Neuronal stem cell (in vitro differentiated cells): ENCODE measurements around the gene CS.
A peak's percentile ranks its signal among the peaks of the same experiment; 100 is the strongest.

Experiments used
- DNase-seq: peaks from one replicate; pipeline ENCODE4 v3.0.0-alpha.2; 2013; ENCODE audit warnings: low spot score
- H2AFZ ChIP-seq: one replicate; pipeline ENCODE4 v1.6.1; 2013; ENCODE audit warnings: mild to moderate bottlenecking, low read length, inconsistent platforms
- H2AK5ac ChIP-seq: 2 replicates; pipeline ENCODE4 v1.6.1; 2013; ENCODE audit warnings: low read depth, mild to moderate bottlenecking, inconsistent platforms, low read length, moderate library complexity, mixed read lengths
- H2BK120ac ChIP-seq: 2 replicates; pipeline ENCODE4 v1.6.1; 2013; ENCODE audit warnings: low read depth, mild to moderate bottlenecking, inconsistent platforms, low read length, moderate library complexity, mixed read lengths
- H2BK12ac ChIP-seq: one replicate; pipeline ENCODE4 v1.6.1; 2013; ENCODE audit warnings: low read length, inconsistent platforms
- H2BK15ac ChIP-seq: 2 replicates; pipeline ENCODE4 v1.6.1; 2013; ENCODE audit warnings: mild to moderate bottlenecking, low read length, inconsistent platforms, mixed read lengths
- H2BK5ac ChIP-seq: one replicate; pipeline ENCODE4 v1.6.1; 2013; ENCODE audit warnings: inconsistent platforms, mild to moderate bottlenecking, low read length, moderate library complexity
- H3K14ac ChIP-seq: one replicate; pipeline ENCODE4 v1.6.1; 2013; ENCODE audit warnings: low read length, inconsistent platforms
- H3K18ac ChIP-seq: 2 replicates; pipeline ENCODE4 v1.6.1; 2013; ENCODE audit warnings: low read length, inconsistent platforms
- H3K23ac ChIP-seq: 2 replicates; pipeline ENCODE4 v1.6.1; 2013; ENCODE audit warnings: low read depth, mild to moderate bottlenecking, mixed read lengths, low read length, inconsistent platforms; ENCODE audit not compliant: poor library complexity
- H3K27ac ChIP-seq: replicated peaks from 3 replicates; pipeline ENCODE4 v1.5.1; 2013; ENCODE audit warnings: low read length, inconsistent platforms
- H3K27me3 ChIP-seq, 3 experiments: 2 replicates each; pipeline ENCODE4 v1.6.1; 2013; ENCODE audit warnings: low read length in 3 of 3, mild to moderate bottlenecking in 2 of 3, inconsistent platforms in 1 of 3, low read depth in 1 of 3, mixed read lengths in 1 of 3, moderate library complexity in 1 of 3; ENCODE audit not compliant: control insufficient read depth in 3 of 3, insufficient read depth in 3 of 3
- H3K36me3 ChIP-seq, 2 donors: replicated peaks in 1 of 2; 2 replicates each; pipeline ENCODE4 v1.6.1; 2013; ENCODE audit warnings: low read length in 2 of 2; ENCODE audit not compliant: control insufficient read depth in 2 of 2, insufficient read depth in 2 of 2
- H3K4ac ChIP-seq: 2 replicates; pipeline ENCODE4 v1.6.1; 2013; ENCODE audit warnings: inconsistent platforms, mild to moderate bottlenecking, low read length, moderate library complexity
- H3K4me1 ChIP-seq, 2 donors: 1 replicate in 1 of 2; 2 replicates in 1 of 2; pipeline ENCODE4 v1.6.1; 2013; ENCODE audit warnings: low read length in 2 of 2, low read depth in 1 of 2; ENCODE audit not compliant: control insufficient read depth in 2 of 2, insufficient read depth in 1 of 2
- H3K4me2 ChIP-seq: one replicate; pipeline ENCODE4 v1.6.1; 2013; ENCODE audit warnings: mild to moderate bottlenecking, low read length, inconsistent platforms; ENCODE audit not compliant: insufficient read depth, poor library complexity, severe bottlenecking
- H3K4me3 ChIP-seq, 2 donors: 2 replicates each; pipeline ENCODE4 v1.5.1; 2013; ENCODE audit warnings: low read length in 2 of 2, mild to moderate bottlenecking in 2 of 2, inconsistent platforms in 1 of 2, moderate library complexity in 1 of 2
- H3K79me1 ChIP-seq: one replicate; pipeline ENCODE4 v1.6.1; 2013; ENCODE audit warnings: low read depth, mild to moderate bottlenecking, inconsistent platforms, low read length, moderate library complexity
- H3K9ac ChIP-seq: one replicate; pipeline ENCODE4 v1.6.1; 2013; ENCODE audit warnings: mild to moderate bottlenecking, low read depth, low read length, inconsistent platforms; ENCODE audit not compliant: poor library complexity
- H3K9me3 ChIP-seq, 2 donors: replicated peaks in 1 of 2; 2 replicates each; pipeline versions ENCODE3 to v1.6.1; 2013; ENCODE audit warnings: low read length in 2 of 2, mild to moderate bottlenecking in 2 of 2, inconsistent platforms in 1 of 2, low read depth in 1 of 2, mixed read lengths in 1 of 2, moderate library complexity in 1 of 2; ENCODE audit not compliant: control insufficient read depth in 2 of 2, insufficient read depth in 1 of 2
- H4K8ac ChIP-seq: one replicate; pipeline ENCODE4 v1.6.1; 2013; ENCODE audit warnings: low read depth, mild to moderate bottlenecking, inconsistent platforms, low read length, moderate library complexity
- H4K91ac ChIP-seq: one replicate; pipeline ENCODE4 v1.6.1; 2013; ENCODE audit warnings: low read length, low read depth, mild to moderate bottlenecking, inconsistent platforms; ENCODE audit not compliant: poor library complexity
- whole genome bisulfite sequencing, 2 donors: extraction: QIAGEN DNeasy Blood & Tissue Kit; methylation state at CpG; one replicate each; pipeline ENCODE4 v1.1.7; 2013; ENCODE audit warnings: missing lambda C conversion rate in 2 of 2, mixed read lengths in 1 of 2; ENCODE audit not compliant: insufficient read length in 2 of 2, insufficient replicate concordance in 1 of 2; ENCODE audit errors: extremely low coverage in 2 of 2; 5-methylcytosine and 5-hydroxymethylcytosine counted together

CS gene

GRCh38 chr12:56298828-56299227 is 1.3 kb downstream of the CS start:
- no peak overlapping the region for H3K27ac ChIP-seq

GRCh38 chr12:56297400-56297799 is 2.7 kb downstream of the CS start:
- H3K4me2 ChIP-seq = no peak overlapping the region
- no peak overlapping the region for H3K23ac ChIP-seq
- DNase-seq = no peak
- no peak overlapping the region for H3K9ac ChIP-seq
- H3K14ac ChIP-seq = no peak overlapping the region
- H2BK5ac ChIP-seq = no peak overlapping the region
- no peak overlapping the region for H2BK12ac ChIP-seq
- no peak overlapping the region for H2AK5ac ChIP-seq
- H4K8ac ChIP-seq = no peak overlapping the region
- peaks cover 5% of the 10 kb centered on the region for H3K79me1 ChIP-seq
- H3K4ac ChIP-seq = no peak overlapping the region
- WGBS, 2 donors = no CpG with 5 or more reads among the region's 8 CpGs
- no peak overlapping the region for H4K91ac ChIP-seq
- no peak overlapping the region for H3K27ac ChIP-seq
- H3K36me3 ChIP-seq = peaks cover 0 to 61% of the 10 kb centered on the region in 2 donors
- no peak overlapping the region for H3K4me3 ChIP-seq
- no peak overlapping the region for H2BK15ac ChIP-seq
- no peak overlapping the region for H3K18ac ChIP-seq
- H2AFZ ChIP-seq = no peak overlapping the region
- H3K27me3 ChIP-seq = no peaks in the 10 kb centered on the region
- H3K4me1 ChIP-seq = peaks cover 6 to 10% of the 10 kb centered on the region in 2 donors
- H3K9me3 ChIP-seq = no peaks in the 10 kb centered on the region
- no peak overlapping the region for H2BK120ac ChIP-seq

More at GRCh38 chr12:56298828-56299227, 1.3 kb downstream of the CS start:
- Histone ChIP-seq H3K4me1 (peaks cover 6 to 10% of the 10 kb centered on the region in 2 donors), H4K8ac (no peak overlapping the region), H4K91ac (no peak overlapping the region), H3K9me3 (no peaks in the 10 kb centered on the region), H3K79me1 (peaks cover 5% of the 10 kb centered on the region), H2BK120ac (no peak overlapping the region), H3K18ac (no peak overlapping the region), H3K4me2 (peak overlapping the region; percentile 75), H3K23ac (no peak overlapping the region), H3K9ac (no peak overlapping the region), H2BK15ac (no peak overlapping the region), H2AFZ (no peak overlapping the region), H3K4ac (no peak overlapping the region), H2AK5ac (no peak overlapping the region), H3K14ac (no peak overlapping the region), H3K36me3 (peaks cover 0 to 62% of the 10 kb centered on the region in 2 donors), H3K4me3 (peak overlapping the region in 1 of 2 donors; percentile 56), H2BK12ac (no peak overlapping the region), H2BK5ac (no peak overlapping the region), H3K27me3 (no peaks in the 10 kb centered on the region)
- WGBS, 2 donors = no CpG with 5 or more reads among the region's 5 CpGs
- no peak for DNase-seq

- Histone ChIP-seq H3K4me2 (no peak overlapping the region), H3K23ac (no peak overlapping the region), H3K79me1 (peaks cover 5% of the 10 kb centered on the region), H3K36me3 (peaks cover 2 to 58% of the 10 kb centered on the region in 2 donors), H3K4me3 (no peak overlapping the region), H3K9me3 (no peaks in the 10 kb centered on the region), H3K14ac (no peak overlapping the region), H4K8ac (no peak overlapping the region), H3K4me1 (peaks cover 6 to 10% of the 10 kb centered on the region in 2 donors), H2BK5ac (no peak overlapping the region), H2BK12ac (no peak overlapping the region), H3K18ac (no peak overlapping the region), H3K27ac (no peak overlapping the region), H3K4ac (no peak overlapping the region), H2AK5ac (no peak overlapping the region), H2BK120ac (no peak overlapping the region), H3K9ac (no peak overlapping the region), H2BK15ac (no peak overlapping the region), H3K27me3 (no peaks in the 10 kb centered on the region), H4K91ac (no peak overlapping the region), H2AFZ (no peak overlapping the region)
- no CpG with 5 or more reads among the region's 5 CpGs for WGBS, 2 donors
- DNase-seq = no peak
These were observed 3.8 kb downstream of the CS start for GRCh38 chr12:56296295-56296694.

- Histone ChIP-seq H3K9ac (no peak overlapping the region), H3K79me1 (no peaks in the 10 kb centered on the region), H3K36me3 (peaks cover 2 to 80% of the 10 kb centered on the region in 2 donors), H2AK5ac (no peak overlapping the region), H3K9me3 (no peaks in the 10 kb centered on the region), H3K4me1 (peaks cover 0 to 3% of the 10 kb centered on the region in 2 donors), H2BK15ac (no peak overlapping the region), H3K18ac (no peak overlapping the region), H2BK120ac (no peak overlapping the region), H2AFZ (no peak overlapping the region), H3K27me3 (no peaks in the 10 kb centered on the region), H3K23ac (no peak overlapping the region), H3K27ac (no peak overlapping the region), H4K91ac (no peak overlapping the region), H4K8ac (no peak overlapping the region), H2BK5ac (no peak overlapping the region), H3K4me2 (no peak overlapping the region), H3K14ac (no peak overlapping the region), H3K4ac (no peak overlapping the region), H3K4me3 (no peak overlapping the region), H2BK12ac (no peak overlapping the region)
- no peak for DNase-seq
- no CpG with 5 or more reads among the region's 5 CpGs for WGBS, 2 donors
These were observed 6.3 kb downstream of the CS start for GRCh38 chr12:56293795-56294194.
